GF-D8 (cell line): ENCODE measurements around the gene TP53TG3.
"Not testable (repeated sequence)": the region's sequence is repeated elsewhere in the genome, so short reads cannot be mapped to it uniquely, and the experiment has no call there.

Experiments used
- DNase-seq: peaks from one replicate; lab custom pipeline; 2025; lab: John Stamatoyannopoulos, UW

Gene TP53TG3

GRCh38 chr16:32676065-32676464, at the start of gene TP53TG3:
TP53TG3 (minus strand) TSS chr16:32676165; CDS start chr16:32676097, 68 bp downstream.
- not testable (repeated sequence) for DNase-seq

- not testable (repeated sequence) for DNase-seq
Measured at GRCh38 chr16:32650876-32651275, 25.1 kb downstream of the TP53TG3 start.

- not testable (repeated sequence) for DNase-seq
Measured at GRCh38 chr16:32647562-32647961, 28.4 kb downstream of the TP53TG3 start.

- DNase-seq: not testable (repeated sequence)
Measured at GRCh38 chr16:32646780-32647179, 29.2 kb downstream of the TP53TG3 start.

- DNase-seq: not testable (repeated sequence)
Measured at GRCh38 chr16:32646177-32646576, 29.8 kb downstream of the TP53TG3 start.

GRCh38 chr16:32645278-32645908, 30.6 kb downstream of the TP53TG3 start:
- DNase-seq: not testable (repeated sequence)

GRCh38 chr16:32644715-32645114, 31.2 kb downstream of the TP53TG3 start:
- DNase-seq: not testable (repeated sequence)

GRCh38 chr16:32637614-32638013, 38.4 kb downstream of the TP53TG3 start:
- DNase-seq: not testable (repeated sequence)

- DNase-seq: not testable (repeated sequence)
Measured at GRCh38 chr16:32632096-32632495, 43.9 kb downstream of the TP53TG3 start.
